ENCODE measurements around the gene INAFM2. TPM values are rescaled to one million over a fixed set of nuclear protein-coding genes. Genes with fewer than 3 reads are reported as not detected.
A peak's percentile ranks its signal among the peaks of the same experiment; 100 is the strongest.

The INAFM2 gene
- total RNA-seq, 2 experiments from 2014 or later, result 6.8 to 7.0 TPM

GRCh38 chr15:40322531-40323238 lies 807 bp upstream of the INAFM2 start:
- intact Hi-C loops (cut with DNase I, micrococcal nuclease), result loop anchor here (2.0 to 10.0 kb wide), 5 partner anchors 16 to 910 kb away; partner anchors contain the start of genes ANKRD63 (in 1 of the 2), BMF (in 1 of the 2), CHP1 (in 1 of the 2) and EXD1 (in 1 of the 2)
- peak overlapping the region; percentile 79 for H3K27ac Mint-ChIP-seq
- H3K36me3 Mint-ChIP-seq (ENCODE audit: low read depth), result no peaks in the 10 kb centered on the region
- H3K9me3 Mint-ChIP-seq, result no peaks in the 10 kb centered on the region
- peak; percentile 4 for ATAC-seq (ENCODE audit: poor library complexity)
- Histone ChIP-seq H3K9me3 (ENCODE audit: control insufficient read depth in 1 of 2, insufficient read depth in 1 of 2, low read length in 2 of 2) (no peaks in the 10 kb centered on the region), H3K4me3 (ENCODE audit: low read length) (peak overlapping the region; percentile 51), H3K4me1 (ENCODE audit: insufficient read depth, low read length) (peaks cover 32% of the 10 kb centered on the region), H3K27me3 (ENCODE audit: control insufficient read depth in 1 of 2, insufficient read depth in 2 of 2, low read length in 2 of 2) (no peaks in the 10 kb centered on the region), H3K27ac (ENCODE audit: low read depth in 1 of 2, low read length in 2 of 2) (peak overlapping the region; percentile 10 to 41), H3K36me3 (ENCODE audit: insufficient read depth, low read length) (no peaks in the 10 kb centered on the region)
- peaks cover 36% of the 10 kb centered on the region for H3K4me1 Mint-ChIP-seq (ENCODE audit: low read depth)
- H3K27me3 Mint-ChIP-seq, result no peaks in the 10 kb centered on the region
- peak overlapping the region; percentile 86 for H3K4me3 Mint-ChIP-seq
- TF ChIP-seq CTCF (IDR thresholded peaks at IDR 0.05), result no peak
- POLR2A ChIA-PET, result interaction anchor here (0.8 to 3.8 kb wide), 15 partner anchors 9 to 548 kb away, joined by 3 to 65 read pairs (median 4); partner anchors contain the start of genes ANKRD63, DISP2 and PLCB2
- DNase-seq, result peak in 1 of 14 experiments; percentile 39
- CTCF ChIA-PET, result interaction anchor here (0.6 to 5.1 kb wide), 15 partner anchors 9 to 1867 kb away, joined by 3 to 55 read pairs (median 4); partner anchors contain the start of genes ANKRD63 and PLCB2

- Histone ChIP-seq H3K4me3 (ENCODE audit: low read length) (peak overlapping the region; percentile 55), H3K27ac (ENCODE audit: low read depth in 1 of 2, low read length in 2 of 2) (no peak overlapping the region), H3K9me3 (ENCODE audit: control insufficient read depth in 1 of 2, insufficient read depth in 1 of 2, low read length in 2 of 2) (no peaks in the 10 kb centered on the region), H3K27me3 (ENCODE audit: control insufficient read depth in 1 of 2, insufficient read depth in 2 of 2, low read length in 2 of 2) (no peaks in the 10 kb centered on the region), H3K4me1 (ENCODE audit: insufficient read depth, low read length) (peaks cover 32% of the 10 kb centered on the region), H3K36me3 (ENCODE audit: insufficient read depth, low read length) (no peaks in the 10 kb centered on the region)
- Mint-ChIP-seq H3K9me3 (no peaks in the 10 kb centered on the region), H3K4me3 (peak overlapping the region; percentile 92), H3K4me1 (ENCODE audit: low read depth) (peaks cover 42% of the 10 kb centered on the region), H3K27me3 (no peaks in the 10 kb centered on the region), H3K36me3 (ENCODE audit: low read depth) (no peaks in the 10 kb centered on the region), H3K27ac (peak overlapping the region; percentile 65)
- intact Hi-C loops (cut with DNase I, micrococcal nuclease), result loop anchor here (1.0 to 10.0 kb wide), 6 partner anchors 9 to 908 kb away; partner anchors contain the start of genes ANKRD63 (in 1 of the 2), BMF (in 1 of the 2), CHP1 (in 1 of the 2) and EXD1 (in 1 of the 2)
- DNase-seq (peak in 5 of 14 experiments; percentile 18 to 71 (median 24)), ATAC-seq (ENCODE audit: poor library complexity) (peak; percentile 10)
- CTCF ChIA-PET, result interaction anchor here (1.8 to 5.5 kb wide), 6 partner anchors 14 to 50 kb away, joined by 6 to 55 read pairs (median 22); partner anchors contain the start of gene PLCB2
- no peak for TF ChIP-seq CTCF (IDR thresholded peaks at IDR 0.05)
- POLR2A ChIA-PET, result interaction anchor here (0.8 to 3.8 kb wide), 9 partner anchors 10 to 116 kb away, joined by 3 to 65 read pairs (median 6); partner anchors contain the start of genes BAHD1, DISP2 and PLCB2
These were observed 753 bp downstream of the INAFM2 start for GRCh38 chr15:40323953-40324937.

GRCh38 chr15:40325188-40325587 lies 1.7 kb downstream of the INAFM2 start:
- Histone ChIP-seq H3K4me1 (ENCODE audit: insufficient read depth, low read length) (peaks cover 32% of the 10 kb centered on the region), H3K36me3 (ENCODE audit: insufficient read depth, low read length) (no peaks in the 10 kb centered on the region), H3K27ac (ENCODE audit: low read depth in 1 of 2, low read length in 2 of 2) (no peak overlapping the region), H3K27me3 (ENCODE audit: control insufficient read depth in 1 of 2, insufficient read depth in 2 of 2, low read length in 2 of 2) (no peaks in the 10 kb centered on the region), H3K9me3 (ENCODE audit: control insufficient read depth in 1 of 2, insufficient read depth in 1 of 2, low read length in 2 of 2) (no peaks in the 10 kb centered on the region), H3K4me3 (ENCODE audit: low read length) (peak overlapping the region; percentile 55)
- ChIA-PET CTCF (interaction anchor here (1.8 to 5.5 kb wide), 3 partner anchors 13 to 19 kb away, joined by 6 to 34 read pairs (median 8); partner anchors contain the start of gene PLCB2), POLR2A (interaction anchor here (0.6 to 1.8 kb wide), 7 partner anchors 9 to 73 kb away, joined by 3 to 8 read pairs (median 4); partner anchors contain the start of gene PLCB2)
- no peaks in the 10 kb centered on the region for H3K27me3 Mint-ChIP-seq
- H3K36me3 Mint-ChIP-seq (ENCODE audit: low read depth), result no peaks in the 10 kb centered on the region
- H3K27ac Mint-ChIP-seq, result peak overlapping the region; percentile 65
- peak overlapping the region; percentile 92 for H3K4me3 Mint-ChIP-seq
- no peaks in the 10 kb centered on the region for H3K9me3 Mint-ChIP-seq
- peaks cover 42% of the 10 kb centered on the region for H3K4me1 Mint-ChIP-seq (ENCODE audit: low read depth)
- no peak for TF ChIP-seq CTCF (IDR thresholded peaks at IDR 0.05)
- ATAC-seq (ENCODE audit: poor library complexity) (no peak), DNase-seq (no peak)
- intact Hi-C loops (cut with DNase I, micrococcal nuclease), result loop anchor here in 1 of 2 experiments (10.0 kb wide), 1 partner anchor 540 kb away; the partner anchor contains the start of gene FSIP1
